Spleen (tissue), 7 donors: ENCODE results near the gene STXBP4.

Experiments
- POLR2A ChIP-seq, 3 donors: fragments of 450-650 bp; IDR thresholded peaks; one replicate each; pipeline ENCODE4 v1.5.1; 2017; ENCODE audit warnings: antibody characterized with exemption in 3 of 3, mild to moderate bottlenecking in 1 of 3
- POLR2AphosphoS5 ChIP-seq, 3 donors: sonication (generic); formaldehyde crosslinking; IDR thresholded peaks; one replicate each; pipeline ENCODE4 v1.5.1; 2017; ENCODE audit warnings: antibody characterized with exemption in 3 of 3
- TF ChIP-seq, protein P1 (sequence below), 11 experiments: fragments of 200-600 bp in 7 of 11; fragments of 450-650 bp in 4 of 11; sonication (generic) in 4 of 11; IDR thresholded peaks in 8 of 11; conservative IDR thresholded peaks in 3 of 11; 1 replicate in 7 of 11; 2 replicates in 4 of 11; pipeline versions ENCODE4 v1.4.0 to v1.8.0; 2016 to 2021; ENCODE audit warnings: antibody characterized with exemption in 11 of 11, inconsistent platforms in 4 of 11, mild to moderate bottlenecking in 1 of 11
- donor health status: DM: no; HTN: no; CAD: no; lungs with moderate emphysema.
- donor health status: DM: no; HTN: no; CAD: no.
- donor health status: DM: no; HTN: no; CAD: no.

DNA sequence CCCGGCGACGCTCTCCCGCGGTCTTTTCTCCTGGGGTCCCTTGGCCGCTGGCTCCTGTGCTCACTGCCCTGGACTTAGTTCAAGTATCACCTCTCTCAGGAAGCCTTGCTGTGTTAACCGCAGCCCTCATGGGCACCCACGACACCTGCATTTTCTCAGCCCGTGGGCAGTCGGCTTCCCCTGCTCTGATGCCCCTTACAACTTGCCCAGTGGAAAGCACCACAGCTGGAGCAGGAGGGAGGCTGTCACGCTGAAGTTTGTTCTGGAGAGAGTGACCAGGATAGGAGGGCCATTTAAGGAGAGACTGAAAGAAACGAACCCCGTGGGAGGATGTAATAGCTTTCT lies 395 bp downstream of the STXBP4 start:
- TF ChIP-seq, protein P1, sequence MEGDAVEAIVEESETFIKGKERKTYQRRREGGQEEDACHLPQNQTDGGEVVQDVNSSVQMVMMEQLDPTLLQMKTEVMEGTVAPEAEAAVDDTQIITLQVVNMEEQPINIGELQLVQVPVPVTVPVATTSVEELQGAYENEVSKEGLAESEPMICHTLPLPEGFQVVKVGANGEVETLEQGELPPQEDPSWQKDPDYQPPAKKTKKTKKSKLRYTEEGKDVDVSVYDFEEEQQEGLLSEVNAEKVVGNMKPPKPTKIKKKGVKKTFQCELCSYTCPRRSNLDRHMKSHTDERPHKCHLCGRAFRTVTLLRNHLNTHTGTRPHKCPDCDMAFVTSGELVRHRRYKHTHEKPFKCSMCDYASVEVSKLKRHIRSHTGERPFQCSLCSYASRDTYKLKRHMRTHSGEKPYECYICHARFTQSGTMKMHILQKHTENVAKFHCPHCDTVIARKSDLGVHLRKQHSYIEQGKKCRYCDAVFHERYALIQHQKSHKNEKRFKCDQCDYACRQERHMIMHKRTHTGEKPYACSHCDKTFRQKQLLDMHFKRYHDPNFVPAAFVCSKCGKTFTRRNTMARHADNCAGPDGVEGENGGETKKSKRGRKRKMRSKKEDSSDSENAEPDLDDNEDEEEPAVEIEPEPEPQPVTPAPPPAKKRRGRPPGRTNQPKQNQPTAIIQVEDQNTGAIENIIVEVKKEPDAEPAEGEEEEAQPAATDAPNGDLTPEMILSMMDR (IDR thresholded peaks at IDR 0.05 in 8 of 11, conservative IDR thresholded peaks at IDR 0.05 in 3 of 11) = no peak
- TF ChIP-seq POLR2A (IDR thresholded peaks at IDR 0.05) (no peak), POLR2AphosphoS5 (IDR thresholded peaks at IDR 0.05) (no peak)
